Adrenal gland (tissue), 9 donors: Measurements from ENCODE around the gene MTCL3.
A peak's percentile ranks its signal among the peaks of the same experiment; 100 is the strongest.

ENCODE experiments used
- DNase-seq, 7 donors: peaks; one replicate each; pipeline ENCODE4 v3.0.0-alpha.2; 2019 to 2020
- H3K27ac ChIP-seq, 5 donors: fragments of 200-600 bp; sonication (generic) in 4 of 5; 1 replicate in 3 of 5; 2 replicates in 2 of 5; pipeline versions ENCODE4 v1.5.1 to v1.8.0; 2016 to 2020; ENCODE audit warnings: mild to moderate bottlenecking in 1 of 5
- H3K27me3 ChIP-seq: fragments of 200-600 bp; 2 replicates; pipeline ENCODE4 v1.8.0; 2021
- H3K36me3 ChIP-seq, 2 donors: fragments of 200-600 bp; replicated peaks in 1 of 2; 1 replicate in 1 of 2; 2 replicates in 1 of 2; pipeline versions ENCODE4 v1.5.1 to v1.8.0; 2018 to 2022
- H3K4me1 ChIP-seq, 2 donors: fragments of 200-600 bp; replicated peaks in 1 of 2; 1 replicate in 1 of 2; 2 replicates in 1 of 2; pipeline versions ENCODE4 v1.5.1 to v1.8.0; 2018 to 2021
- H3K4me3 ChIP-seq, 4 donors: fragments of 200-600 bp; sonication (generic) in 3 of 4; one replicate each; pipeline ENCODE4 v1.5.1; 2016 to 2018
- H3K9me3 ChIP-seq, 3 donors: fragments of 200-600 bp; sonication (generic) in 1 of 3; replicated peaks in 1 of 3; 1 replicate in 2 of 3; 2 replicates in 1 of 3; pipeline versions ENCODE4 v1.5.1 to v1.8.0; 2016 to 2021
- CTCF ChIP-seq, 6 experiments: fragments of 450-650 bp in 4 of 6; fragments of 200-600 bp in 2 of 6; sonication (generic) in 1 of 6; IDR thresholded peaks; 1 replicate in 5 of 6; 2 replicates in 1 of 6; pipeline versions ENCODE4 v1.5.1 to v1.8.0; 2016 to 2021; ENCODE audit warnings: antibody characterized with exemption in 6 of 6, mild to moderate bottlenecking in 2 of 6, moderate library complexity in 1 of 6
- POLR2A ChIP-seq, 2 donors: fragments of 450-650 bp; IDR thresholded peaks; one replicate each; pipeline ENCODE4 v1.6.1; 2017; ENCODE audit warnings: antibody characterized with exemption in 2 of 2, mild to moderate bottlenecking in 2 of 2, moderate library complexity in 1 of 2
- WGBS, 4 donors: extraction: QIAGEN DNeasy Blood & Tissue Kit in 2 of 4; methylation state at CpG; one replicate each; pipeline versions ENCODE4 v1.1.5 to v1.1.7; 2013 to 2017; 5-methylcytosine and 5-hydroxymethylcytosine counted together
- intact Hi-C, 2 donors: fragments of 100-400 bp; cut with DNase I; formaldehyde crosslinking; loops; one replicate each; pipeline versions ENCODE4 v1.14.1 to v1.15.0; 2022 to 2023
- donor health status: healthy with polysubstance abuse.
- donor health status: Bipolar disorder and iron deficiency.
- donor health status: DM: yes; HTN: yes; CAD: no.
- donor health status: DM: no; HTN: no; CAD: no.
- donor health status: DM: no; HTN: no; CAD: no.

MTCL3 gene

GRCh38 chr6:127460465-127460864 is 58.7 kb downstream of the MTCL3 start:
- TF ChIP-seq CTCF (IDR thresholded peaks at IDR 0.05): no peak
- TF ChIP-seq POLR2A (IDR thresholded peaks at IDR 0.05): no peak
- Histone ChIP-seq H3K4me1 (peaks cover 0 to 7% of the 10 kb centered on the region in 2 donors), H3K27me3 (no peaks in the 10 kb centered on the region), H3K36me3 (no peaks in the 10 kb centered on the region), H3K27ac (no peak overlapping the region), H3K4me3 (no peak overlapping the region), H3K9me3 (no peaks in the 10 kb centered on the region)
- 83 to 100% (median 86%) methylated on average over 1 of the region's 1 CpG for WGBS, 4 donors
- intact Hi-C loops: loop anchor here in 1 of 2 donors (5.0 kb wide), 1 partner anchor 77 kb away; no protein-coding TSS in a partner anchor
- DNase-seq: no peak

- peaks cover 0 to 7% of the 10 kb centered on the region in 2 donors for H3K4me1 ChIP-seq
- no peaks in the 10 kb centered on the region for H3K27me3 ChIP-seq
- intact Hi-C loops: no loop called here
- peak within 1 kb of the TSS in 2 of 5 donors; percentile 56 to 70 for H3K27ac ChIP-seq
- H3K4me3 ChIP-seq: peak within 1 kb of the TSS in 1 of 4 donors; percentile 30
- 35 to 51% (median 42%) methylated on average over 4 of the region's 4 CpGs for WGBS, 4 donors
- H3K9me3 ChIP-seq: no peaks in the 10 kb centered on the region
- DNase-seq: peak in 6 of 7 donors; percentile 33 to 81 (median 40)
- no peak for TF ChIP-seq CTCF (IDR thresholded peaks at IDR 0.05)
- no peaks in the 10 kb centered on the region for H3K36me3 ChIP-seq
Measured at GRCh38 chr6:127459231-127459641, 59.9 kb downstream of the MTCL3 start, which contains the start of gene KIAA0408. Gene KIAA0408, minus strand, starts transcription at chr6:127459389. Its CDS starts 5,408 bp downstream, at chr6:127453981.

- Histone ChIP-seq H3K9me3 (no peaks in the 10 kb centered on the region), H3K4me1 (peaks cover 0 to 7% of the 10 kb centered on the region in 2 donors), H3K4me3 (peak overlapping the region in 1 of 4 donors; percentile 30), H3K27me3 (no peaks in the 10 kb centered on the region), H3K36me3 (no peaks in the 10 kb centered on the region), H3K27ac (peak overlapping the region in 2 of 5 donors; percentile 56 to 70)
- TF ChIP-seq CTCF (IDR thresholded peaks at IDR 0.05): no peak
- no peak for TF ChIP-seq POLR2A (IDR thresholded peaks at IDR 0.05)
- 61 to 66% (median 64%) methylated on average over 4 of the region's 4 CpGs for WGBS, 4 donors
- intact Hi-C loops: no loop called here
- DNase-seq: peak in 1 of 7 donors; percentile 21
Measured at GRCh38 chr6:127458817-127459216, 60.3 kb downstream of the MTCL3 start.

GRCh38 chr6:127458222-127458621 is 60.9 kb downstream of the MTCL3 start:
- intact Hi-C loops: no loop called here
- H3K27ac ChIP-seq: peak overlapping the region in 1 of 5 donors; percentile 61
- DNase-seq: no peak
- peak overlapping the region in 1 of 4 donors; percentile 13 for H3K4me3 ChIP-seq
- peaks cover 0 to 7% of the 10 kb centered on the region in 2 donors for H3K4me1 ChIP-seq
- no peak for TF ChIP-seq POLR2A (IDR thresholded peaks at IDR 0.05)
- TF ChIP-seq CTCF (IDR thresholded peaks at IDR 0.05): no peak
- WGBS, 4 donors: 43 to 53% (median 48%) methylated on average over 3 of the region's 3 CpGs
- H3K36me3 ChIP-seq: no peaks in the 10 kb centered on the region
- no peaks in the 10 kb centered on the region for H3K9me3 ChIP-seq
- no peaks in the 10 kb centered on the region for H3K27me3 ChIP-seq
